K562 (cell line): ENCODE measurements around the gene IQCN. TPM values are rescaled to one million over a fixed set of nuclear protein-coding genes. Genes with fewer than 3 reads are reported as not detected.

Experiments
- CXXC5 ChIP-seq: fragments of 250-450 bp; sonication (Bioruptor Pico); IDR thresholded peaks from 2 replicates; pipeline ENCODE4 v1.8.0; 2022; ENCODE audit warnings: inconsistent platforms, mild to moderate bottlenecking, moderate library complexity
- ESRRA ChIP-seq: fragments of 450-650 bp; IDR thresholded peaks from 2 replicates; pipeline ENCODE4 v1.6.1; 2014; ENCODE audit warnings: low read depth, mild to moderate bottlenecking, moderate library complexity, borderline replicate concordance
- FOXM1 ChIP-seq, 2 experiments: fragments of 450-650 bp in 1 of 2; sonication (generic) in 1 of 2; formaldehyde crosslinking in 1 of 2; IDR thresholded peaks; 2 replicates each; pipeline versions ENCODE4 v1.6.1 to v1.9.0; 2017 to 2022; ENCODE audit warnings: low read depth in 2 of 2, mild to moderate bottlenecking in 2 of 2, missing genetic modification reagents in 1 of 2, moderate library complexity in 1 of 2
- GTF2E2 ChIP-seq: fragments of 200-800 bp; sonication (Bioruptor generic); IDR thresholded peaks from 2 replicates; pipeline ENCODE4 v1.6.1; 2016; ENCODE audit warnings: missing genetic modification characterization, missing compliant biosample characterization
- MYC ChIP-seq, 2 experiments: fragments of 250-450 bp in 1 of 2; sonication (Bioruptor Pico) in 1 of 2; IDR thresholded peaks; 2 replicates each; pipeline versions ENCODE4 v1.5.1 to v1.6.1; 2012 to 2021; ENCODE audit warnings: low read depth in 2 of 2, borderline replicate concordance in 1 of 2, improper control_type of control experiment in 1 of 2, low read length in 1 of 2, mild to moderate bottlenecking in 1 of 2, moderate library complexity in 1 of 2
- TAF15 ChIP-seq: fragments of 200-400 bp; formaldehyde crosslinking; IDR thresholded peaks from 2 replicates; pipeline ENCODE4 v1.6.1; 2017; ENCODE audit warnings: mild to moderate bottlenecking, low read depth, low read length, moderate library complexity
- ZNF695 ChIP-seq: fragments of 450-650 bp; formaldehyde crosslinking; IDR thresholded peaks from 2 replicates; pipeline ENCODE4 v1.4.0; 2020; ENCODE audit warnings: mild to moderate bottlenecking, moderate library complexity
- polyA plus RNA-seq, 8 experiments: library from polyadenylated mRNA; depleted of rRNA in 4 of 8; stranded (reverse) in 5 of 8; unstranded in 3 of 8; fragments of >200 nt; fragmentation: Nextera tagmentation in 2 of 8; fragmentation: Illumina TruSeq in 1 of 8; extraction: Ambion mirVana in 2 of 8; extraction: Trizol in 1 of 8; gene quantifications; 2 replicates each; pipeline versions ENCODE4 v1.2.1 to v1.2.3, GENCODE V29; 2011 to 2014; ENCODE audit warnings: inconsistent platforms in 1 of 8, missing spikeins in 1 of 8
- total RNA-seq, 7 experiments: library from RNA; depleted of rRNA in 6 of 7; stranded (reverse); fragments of >200 nt in 6 of 7; fragmentation: Illumina TruSeq in 2 of 7; extraction: Trizol in 2 of 7; gene quantifications; 2 replicates each; pipeline versions ENCODE4 v1.2.1 to v1.2.3, GENCODE V29; 2011 to 2021; ENCODE audit warnings: low replicate concordance in 1 of 7
- TF ChIP-seq, protein P1 (sequence below), 2 experiments: fragments of 450-650 bp; IDR thresholded peaks; 2 replicates each; pipeline ENCODE4 v1.6.1; 2016; ENCODE audit warnings: mild to moderate bottlenecking in 2 of 2, borderline replicate concordance in 1 of 2, low read depth in 1 of 2, moderate library complexity in 1 of 2
- TF ChIP-seq, protein P2 (sequence below): fragments of 200-800 bp; sonication (Bioruptor generic); IDR thresholded peaks from 2 replicates; pipeline ENCODE4 v1.6.1; 2016; ENCODE audit warnings: missing genetic modification characterization, missing compliant biosample characterization
- TF ChIP-seq, protein P3 (sequence below): sonication (generic); formaldehyde crosslinking; IDR thresholded peaks from 2 replicates; pipeline ENCODE4 v1.8.1; 2022; ENCODE audit warnings: missing genetic modification reagents

The IQCN gene
- total and polyA plus RNA-seq, 9 of the 15 experiments (the other 6 are each of a cell fraction or from before 2014, with no cell fraction given), result 0.01 to 0.07 (median 0.04) TPM; not detected in 3

DNA sequence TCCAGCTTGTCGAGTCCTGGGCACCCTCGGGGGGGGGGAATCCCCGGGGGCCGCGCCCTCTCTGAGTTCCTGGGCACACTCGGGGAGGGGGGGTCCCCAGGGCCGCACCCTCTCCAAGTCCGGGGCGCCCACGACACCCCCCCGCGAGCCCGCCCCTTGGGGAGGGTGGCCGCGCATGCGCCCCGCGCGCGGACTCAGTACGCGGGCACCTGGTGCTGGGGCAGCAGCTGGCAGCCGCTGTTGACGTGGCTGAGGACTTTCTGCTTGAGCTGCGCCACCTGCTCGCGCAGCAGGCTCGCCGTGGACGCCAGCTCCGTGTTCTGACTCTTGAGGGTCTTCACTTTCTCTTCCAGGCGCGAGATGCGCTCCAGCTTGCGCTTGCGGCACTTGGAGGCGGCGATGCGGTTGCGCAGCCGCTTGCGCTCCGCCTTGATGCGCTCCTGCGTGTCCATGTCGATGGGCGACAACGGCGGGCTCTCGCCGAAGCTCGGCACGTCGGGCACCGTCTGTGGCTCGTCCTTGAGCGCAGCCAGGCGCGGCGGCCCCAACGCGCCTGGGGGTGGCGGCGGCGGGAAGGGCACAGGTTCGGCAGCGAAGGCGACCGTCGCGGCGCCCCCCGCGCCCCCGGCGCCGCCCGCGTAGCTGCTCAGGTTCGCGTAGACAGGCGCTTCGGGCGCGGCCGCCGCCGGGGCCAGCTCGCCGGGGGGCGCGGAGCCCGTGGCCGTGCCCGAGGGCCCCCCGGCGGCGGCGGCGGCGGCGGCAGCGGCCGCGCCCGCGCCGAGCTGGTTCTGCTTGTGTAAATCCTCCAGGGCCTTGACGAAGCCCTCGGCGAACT, 6.2 kb upstream of the IQCN start (continued):
- TF ChIP-seq, protein P1, sequence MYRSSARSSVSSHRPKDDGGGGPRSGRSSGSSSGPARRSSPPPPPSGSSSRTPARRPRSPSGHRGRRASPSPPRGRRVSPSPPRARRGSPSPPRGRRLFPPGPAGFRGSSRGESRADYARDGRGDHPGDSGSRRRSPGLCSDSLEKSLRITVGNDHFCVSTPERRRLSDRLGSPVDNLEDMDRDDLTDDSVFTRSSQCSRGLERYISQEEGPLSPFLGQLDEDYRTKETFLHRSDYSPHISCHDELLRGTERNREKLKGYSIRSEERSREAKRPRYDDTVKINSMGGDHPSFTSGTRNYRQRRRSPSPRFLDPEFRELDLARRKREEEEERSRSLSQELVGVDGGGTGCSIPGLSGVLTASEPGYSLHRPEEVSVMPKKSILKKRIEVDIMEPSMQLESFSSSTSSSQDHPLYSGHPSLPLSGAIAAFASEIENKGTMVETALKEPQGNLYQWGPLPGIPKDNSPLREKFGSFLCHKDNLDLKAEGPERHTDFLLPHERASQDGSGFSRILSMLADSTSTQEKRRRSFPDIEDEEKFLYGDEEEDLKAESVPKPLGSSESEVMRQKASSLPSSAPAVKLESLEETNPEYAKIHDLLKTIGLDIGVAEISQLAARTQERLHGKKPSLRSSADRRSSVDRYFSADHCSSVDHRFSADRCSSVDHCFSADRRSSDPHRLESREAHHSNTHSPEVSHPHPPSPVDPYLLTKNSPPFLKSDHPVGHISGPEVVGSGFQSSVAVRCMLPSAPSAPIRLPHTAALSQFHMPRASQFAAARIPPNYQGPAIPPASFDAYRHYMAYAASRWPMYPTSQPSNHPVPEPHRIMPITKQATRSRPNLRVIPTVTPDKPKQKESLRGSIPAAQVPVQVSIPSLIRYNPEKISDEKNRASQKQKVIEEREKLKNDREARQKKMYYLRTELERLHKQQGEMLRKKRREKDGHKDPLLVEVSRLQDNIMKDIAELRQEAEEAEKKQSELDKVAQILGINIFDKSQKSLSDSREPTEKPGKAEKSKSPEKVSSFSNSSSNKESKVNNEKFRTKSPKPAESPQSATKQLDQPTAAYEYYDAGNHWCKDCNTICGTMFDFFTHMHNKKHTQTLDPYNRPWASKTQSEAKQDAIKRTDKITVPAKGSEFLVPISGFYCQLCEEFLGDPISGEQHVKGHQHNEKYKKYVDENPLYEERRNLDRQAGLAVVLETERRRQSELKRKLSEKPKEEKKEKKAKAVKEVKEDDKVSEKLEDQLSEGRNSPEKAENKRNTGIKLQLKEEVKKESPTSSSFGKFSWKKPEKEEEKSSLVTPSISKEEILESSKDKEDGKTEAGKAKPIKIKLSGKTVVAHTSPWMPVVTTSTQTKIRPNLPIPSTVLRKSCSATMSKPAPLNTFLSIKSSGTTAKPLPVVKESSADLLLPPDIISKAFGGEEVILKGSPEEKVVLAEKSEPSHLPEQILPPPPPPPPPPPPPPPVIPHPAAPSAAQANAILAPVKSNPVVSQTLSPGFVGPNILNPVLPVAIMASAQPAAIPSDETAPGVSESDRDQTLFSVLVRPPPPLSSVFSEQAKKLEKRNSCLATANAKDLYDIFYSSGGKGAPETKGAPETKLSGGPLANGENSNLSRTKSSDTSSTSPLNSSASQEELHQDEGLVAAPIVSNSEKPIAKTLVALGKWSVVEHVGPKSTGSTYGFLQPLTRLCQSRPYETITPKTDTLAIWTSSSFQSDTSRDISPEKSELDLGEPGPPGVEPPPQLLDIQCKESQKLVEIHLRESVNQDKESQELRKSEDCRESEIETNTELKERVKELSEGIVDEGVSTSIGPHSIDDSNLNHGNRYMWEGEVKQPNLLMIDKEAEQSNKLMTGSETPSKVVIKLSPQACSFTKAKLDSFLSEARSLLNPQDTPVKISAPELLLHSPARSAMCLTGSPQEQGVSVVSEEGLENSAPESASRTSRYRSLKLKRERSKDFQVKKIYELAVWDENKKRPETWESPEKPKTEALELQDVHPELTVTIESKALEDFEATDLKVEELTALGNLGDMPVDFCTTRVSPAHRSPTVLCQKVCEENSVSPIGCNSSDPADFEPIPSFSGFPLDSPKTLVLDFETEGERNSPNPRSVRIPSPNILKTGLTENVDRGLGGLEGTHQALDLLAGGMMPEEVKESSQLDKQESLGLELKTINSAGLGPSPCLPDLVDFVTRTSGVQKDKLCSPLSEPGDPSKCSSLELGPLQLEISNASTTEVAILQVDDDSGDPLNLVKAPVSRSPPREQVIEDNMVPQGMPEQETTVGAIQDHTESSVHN (IDR thresholded peaks at IDR 0.05; ENCODE audit: borderline replicate concordance in 1 of 2, low read depth in 1 of 2), result no peak
- TF ChIP-seq CXXC5 (peak; percentile 18; the same call in 1 of the 2 replicates), ZNF695 (CRISPR knock-in tag) (no peak), ESRRA (no peak; the same call in 1 of the 2 replicates), MYC (IDR thresholded peaks at IDR 0.05; ENCODE audit: low read depth, low read length) (no peak; the same call in none of the 2 replicates), MYC (CRISPR knock-in tag; IDR thresholded peaks at IDR 0.05; ENCODE audit: borderline replicate concordance, low read depth) (peak; percentile 29; the same call in 1 of the 2 replicates), FOXM1 (IDR thresholded peaks at IDR 0.05; ENCODE audit: low read depth) (no peak), FOXM1 (CRISPR knock-in tag; IDR thresholded peaks at IDR 0.05; ENCODE audit: low read depth) (no peak; the same call in 1 of the 2 replicates), GTF2E2 (tag) (no peak), TAF15 (no peak)
- TF ChIP-seq, protein P2, sequence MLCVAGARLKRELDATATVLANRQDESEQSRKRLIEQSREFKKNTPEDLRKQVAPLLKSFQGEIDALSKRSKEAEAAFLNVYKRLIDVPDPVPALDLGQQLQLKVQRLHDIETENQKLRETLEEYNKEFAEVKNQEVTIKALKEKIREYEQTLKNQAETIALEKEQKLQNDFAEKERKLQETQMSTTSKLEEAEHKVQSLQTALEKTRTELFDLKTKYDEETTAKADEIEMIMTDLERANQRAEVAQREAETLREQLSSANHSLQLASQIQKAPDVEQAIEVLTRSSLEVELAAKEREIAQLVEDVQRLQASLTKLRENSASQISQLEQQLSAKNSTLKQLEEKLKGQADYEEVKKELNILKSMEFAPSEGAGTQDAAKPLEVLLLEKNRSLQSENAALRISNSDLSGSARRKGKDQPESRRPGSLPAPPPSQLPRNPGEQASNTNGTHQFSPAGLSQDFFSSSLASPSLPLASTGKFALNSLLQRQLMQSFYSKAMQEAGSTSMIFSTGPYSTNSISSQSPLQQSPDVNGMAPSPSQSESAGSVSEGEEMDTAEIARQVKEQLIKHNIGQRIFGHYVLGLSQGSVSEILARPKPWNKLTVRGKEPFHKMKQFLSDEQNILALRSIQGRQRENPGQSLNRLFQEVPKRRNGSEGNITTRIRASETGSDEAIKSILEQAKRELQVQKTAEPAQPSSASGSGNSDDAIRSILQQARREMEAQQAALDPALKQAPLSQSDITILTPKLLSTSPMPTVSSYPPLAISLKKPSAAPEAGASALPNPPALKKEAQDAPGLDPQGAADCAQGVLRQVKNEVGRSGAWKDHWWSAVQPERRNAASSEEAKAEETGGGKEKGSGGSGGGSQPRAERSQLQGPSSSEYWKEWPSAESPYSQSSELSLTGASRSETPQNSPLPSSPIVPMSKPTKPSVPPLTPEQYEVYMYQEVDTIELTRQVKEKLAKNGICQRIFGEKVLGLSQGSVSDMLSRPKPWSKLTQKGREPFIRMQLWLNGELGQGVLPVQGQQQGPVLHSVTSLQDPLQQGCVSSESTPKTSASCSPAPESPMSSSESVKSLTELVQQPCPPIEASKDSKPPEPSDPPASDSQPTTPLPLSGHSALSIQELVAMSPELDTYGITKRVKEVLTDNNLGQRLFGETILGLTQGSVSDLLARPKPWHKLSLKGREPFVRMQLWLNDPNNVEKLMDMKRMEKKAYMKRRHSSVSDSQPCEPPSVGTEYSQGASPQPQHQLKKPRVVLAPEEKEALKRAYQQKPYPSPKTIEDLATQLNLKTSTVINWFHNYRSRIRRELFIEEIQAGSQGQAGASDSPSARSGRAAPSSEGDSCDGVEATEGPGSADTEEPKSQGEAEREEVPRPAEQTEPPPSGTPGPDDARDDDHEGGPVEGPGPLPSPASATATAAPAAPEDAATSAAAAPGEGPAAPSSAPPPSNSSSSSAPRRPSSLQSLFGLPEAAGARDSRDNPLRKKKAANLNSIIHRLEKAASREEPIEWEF (CRISPR knock-in tag), result no peak
- TF ChIP-seq, protein P3, sequence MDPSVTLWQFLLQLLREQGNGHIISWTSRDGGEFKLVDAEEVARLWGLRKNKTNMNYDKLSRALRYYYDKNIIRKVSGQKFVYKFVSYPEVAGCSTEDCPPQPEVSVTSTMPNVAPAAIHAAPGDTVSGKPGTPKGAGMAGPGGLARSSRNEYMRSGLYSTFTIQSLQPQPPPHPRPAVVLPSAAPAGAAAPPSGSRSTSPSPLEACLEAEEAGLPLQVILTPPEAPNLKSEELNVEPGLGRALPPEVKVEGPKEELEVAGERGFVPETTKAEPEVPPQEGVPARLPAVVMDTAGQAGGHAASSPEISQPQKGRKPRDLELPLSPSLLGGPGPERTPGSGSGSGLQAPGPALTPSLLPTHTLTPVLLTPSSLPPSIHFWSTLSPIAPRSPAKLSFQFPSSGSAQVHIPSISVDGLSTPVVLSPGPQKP (CRISPR knock-in tag), result no peak
